Measurements from ENCODE around the gene ZFYVE27. TPM values are rescaled to one million over a fixed set of nuclear protein-coding genes. Genes with fewer than 3 reads are reported as not detected.

Gene ZFYVE27
- total and polyA plus RNA-seq, 2 donors from 2014 or later: 23.3 to 34.4 TPM

GRCh38 chr10:97774811-97775294, 37.9 kb downstream of the ZFYVE27 start:
- H3K36me3 ChIP-seq (ENCODE audit: control insufficient read depth in 2 of 3, insufficient read depth in 3 of 3, low read length in 3 of 3): no peaks in the 10 kb centered on the region
- DNase-seq: no peak
- H3K4me1 ChIP-seq (ENCODE audit: control insufficient read depth in 2 of 3, insufficient read depth in 2 of 3, low read depth in 1 of 3, low read length in 3 of 3): peaks cover 0 to 3% (median 0%) of the 10 kb centered on the region in 3 donors
- peaks cover 10% of the 10 kb centered on the region for H3K27me3 ChIP-seq (ENCODE audit: control insufficient read depth, insufficient read depth, low read length)
- no peak overlapping the region for H3K27ac ChIP-seq (ENCODE audit: low read depth in 2 of 2, low read length in 2 of 2)
- intact Hi-C loops (cut with DNase I): no loop called here
- H3K4me3 ChIP-seq (ENCODE audit: low read length in 3 of 3): no peak overlapping the region
- no peak for TF ChIP-seq CTCF (IDR thresholded peaks at IDR 0.05; ENCODE audit: borderline replicate concordance, extremely low read depth, insufficient read depth)
- no peaks in the 10 kb centered on the region for H3K9me3 ChIP-seq (ENCODE audit: control insufficient read depth in 2 of 3, insufficient read depth in 1 of 3, low read length in 3 of 3)
- FAIRE-seq: no peak
- H3K9ac ChIP-seq (ENCODE audit: low read length in 3 of 3): no peak overlapping the region

GRCh38 chr10:97777143-97777542, 40.2 kb downstream of the ZFYVE27 start:
- Histone ChIP-seq H3K4me3 (ENCODE audit: low read length in 3 of 3) (no peak overlapping the region), H3K9ac (ENCODE audit: low read length in 3 of 3) (no peak overlapping the region), H3K27ac (ENCODE audit: low read depth in 2 of 2, low read length in 2 of 2) (no peak overlapping the region), H3K27me3 (ENCODE audit: control insufficient read depth, insufficient read depth, low read length) (peaks cover 1% of the 10 kb centered on the region), H3K4me1 (ENCODE audit: control insufficient read depth in 2 of 3, insufficient read depth in 2 of 3, low read depth in 1 of 3, low read length in 3 of 3) (peaks cover 0 to 8% (median 0%) of the 10 kb centered on the region in 3 donors), H3K9me3 (ENCODE audit: control insufficient read depth in 2 of 3, insufficient read depth in 1 of 3, low read length in 3 of 3) (no peaks in the 10 kb centered on the region), H3K36me3 (ENCODE audit: control insufficient read depth in 2 of 3, insufficient read depth in 3 of 3, low read length in 3 of 3) (no peaks in the 10 kb centered on the region)
- FAIRE-seq (no peak), DNase-seq (no peak)
- intact Hi-C loops (cut with DNase I): no loop called here
- no peak for TF ChIP-seq CTCF (IDR thresholded peaks at IDR 0.05; ENCODE audit: borderline replicate concordance, extremely low read depth, insufficient read depth)

GRCh38 chr10:97778452-97779302, 41.7 kb downstream of the ZFYVE27 start:
- Histone ChIP-seq H3K27ac (ENCODE audit: low read depth in 2 of 2, low read length in 2 of 2) (no peak overlapping the region), H3K4me1 (ENCODE audit: control insufficient read depth in 2 of 3, insufficient read depth in 2 of 3, low read depth in 1 of 3, low read length in 3 of 3) (peaks cover 0 to 8% (median 0%) of the 10 kb centered on the region in 3 donors)

More at GRCh38 chr10:97778452-97779302, 41.7 kb downstream of the ZFYVE27 start:
- no peak for DNase-seq
- no peak overlapping the region for H3K9ac ChIP-seq (ENCODE audit: low read length in 3 of 3)
- H3K9me3 ChIP-seq (ENCODE audit: control insufficient read depth in 2 of 3, insufficient read depth in 1 of 3, low read length in 3 of 3): no peaks in the 10 kb centered on the region
- no peak for FAIRE-seq
- TF ChIP-seq CTCF (IDR thresholded peaks at IDR 0.05; ENCODE audit: borderline replicate concordance, extremely low read depth, insufficient read depth): no peak
- no peaks in the 10 kb centered on the region for H3K36me3 ChIP-seq (ENCODE audit: control insufficient read depth in 2 of 3, insufficient read depth in 3 of 3, low read length in 3 of 3)
- H3K27me3 ChIP-seq (ENCODE audit: control insufficient read depth, insufficient read depth, low read length): no peaks in the 10 kb centered on the region
- H3K4me3 ChIP-seq (ENCODE audit: low read length in 3 of 3): no peak overlapping the region
- intact Hi-C loops (cut with DNase I): no loop called here
